ENCODE data around the gene PCBP3. TPM values are rescaled to one million over a fixed set of nuclear protein-coding genes. Genes with fewer than 3 reads are reported as not detected.

The PCBP3 gene
- total RNA-seq, 2 experiments from 2014 or later = 5.3 to 6.6 TPM

GRCh38 chr21:45630876-45631275 is 12.6 kb upstream of the PCBP3 start:
- intact Hi-C loops (cut with micrococcal nuclease) = no loop called here
- Mint-ChIP-seq H3K4me1 (ENCODE audit: low read depth) (no peaks in the 10 kb centered on the region), H3K4me3 (no peak overlapping the region), H3K9me3 (no peaks in the 10 kb centered on the region), H3K36me3 (no peaks in the 10 kb centered on the region), H3K27ac (no peak overlapping the region), H3K27me3 (peaks cover 6% of the 10 kb centered on the region)
- ChIA-PET POLR2A (no interaction called here), CTCF (no interaction called here)
- no peak for DNase-seq

- Mint-ChIP-seq H3K36me3 (no peaks in the 10 kb centered on the region), H3K27ac (no peak overlapping the region), H3K27me3 (peaks cover 3% of the 10 kb centered on the region), H3K9me3 (no peaks in the 10 kb centered on the region), H3K4me1 (ENCODE audit: low read depth) (no peaks in the 10 kb centered on the region), H3K4me3 (no peak overlapping the region)
- POLR2A ChIA-PET = no interaction called here
- DNase-seq = no peak
- intact Hi-C loops (cut with micrococcal nuclease) = no loop called here
- CTCF ChIA-PET = no interaction called here
Observed at GRCh38 chr21:45631540-45631939, 12.0 kb upstream of the PCBP3 start.

- Mint-ChIP-seq H3K36me3 (no peaks in the 10 kb centered on the region), H3K27me3 (peaks cover 3% of the 10 kb centered on the region), H3K9me3 (no peaks in the 10 kb centered on the region), H3K4me1 (ENCODE audit: low read depth) (no peaks in the 10 kb centered on the region), H3K27ac (no peak overlapping the region), H3K4me3 (no peak overlapping the region)
- ChIA-PET CTCF (no interaction called here), POLR2A (no interaction called here)
- intact Hi-C loops (cut with micrococcal nuclease) = no loop called here
- DNase-seq = no peak
Observed at GRCh38 chr21:45632160-45632559, 11.4 kb upstream of the PCBP3 start.

- POLR2A ChIA-PET = no interaction called here
- Mint-ChIP-seq H3K4me3 (no peak overlapping the region), H3K27ac (no peak overlapping the region), H3K27me3 (peaks cover 3% of the 10 kb centered on the region), H3K9me3 (no peaks in the 10 kb centered on the region), H3K4me1 (ENCODE audit: low read depth) (no peaks in the 10 kb centered on the region), H3K36me3 (no peaks in the 10 kb centered on the region)
- no peak for DNase-seq
- CTCF ChIA-PET = no interaction called here
- intact Hi-C loops (cut with micrococcal nuclease) = no loop called here
Observed at GRCh38 chr21:45632637-45633251, 10.8 kb upstream of the PCBP3 start.

- no peak overlapping the region for H3K27ac Mint-ChIP-seq
- ChIA-PET POLR2A (no interaction called here), CTCF (no interaction called here)
- H3K4me1 Mint-ChIP-seq (ENCODE audit: low read depth) = no peaks in the 10 kb centered on the region
- intact Hi-C loops (cut with micrococcal nuclease) = no loop called here
- H3K4me3 Mint-ChIP-seq = no peak overlapping the region
- DNase-seq = no peak
- no peaks in the 10 kb centered on the region for H3K36me3 Mint-ChIP-seq
- no peaks in the 10 kb centered on the region for H3K27me3 Mint-ChIP-seq
- no peaks in the 10 kb centered on the region for H3K9me3 Mint-ChIP-seq
Observed at GRCh38 chr21:45634511-45635183, 8.9 kb upstream of the PCBP3 start.

GRCh38 chr21:45635271-45636151 is 8.0 kb upstream of the PCBP3 start:
- POLR2A ChIA-PET = no interaction called here
- Mint-ChIP-seq H3K27ac (no peak overlapping the region), H3K4me1 (ENCODE audit: low read depth) (peaks cover under 1% of the 10 kb centered on the region), H3K9me3 (no peaks in the 10 kb centered on the region), H3K27me3 (no peaks in the 10 kb centered on the region), H3K36me3 (no peaks in the 10 kb centered on the region), H3K4me3 (no peak overlapping the region)
- DNase-seq = no peak
- CTCF ChIA-PET = no interaction called here
- intact Hi-C loops (cut with micrococcal nuclease) = no loop called here

- ChIA-PET CTCF (no interaction called here), POLR2A (no interaction called here)
- H3K9me3 Mint-ChIP-seq = no peaks in the 10 kb centered on the region
- intact Hi-C loops (cut with micrococcal nuclease) = no loop called here
- H3K27ac Mint-ChIP-seq = no peak overlapping the region
- H3K27me3 Mint-ChIP-seq = no peaks in the 10 kb centered on the region
- no peak overlapping the region for H3K4me3 Mint-ChIP-seq
- H3K36me3 Mint-ChIP-seq = no peaks in the 10 kb centered on the region
- DNase-seq = no peak
- H3K4me1 Mint-ChIP-seq (ENCODE audit: low read depth) = peaks cover 8% of the 10 kb centered on the region
Observed at GRCh38 chr21:45636459-45636858, 7.1 kb upstream of the PCBP3 start.

- Mint-ChIP-seq H3K36me3 (no peaks in the 10 kb centered on the region), H3K4me1 (ENCODE audit: low read depth) (peaks cover 11% of the 10 kb centered on the region), H3K9me3 (no peaks in the 10 kb centered on the region), H3K27me3 (no peaks in the 10 kb centered on the region), H3K27ac (no peak overlapping the region), H3K4me3 (no peak overlapping the region)
- ChIA-PET CTCF (no interaction called here), POLR2A (no interaction called here)
- no peak for DNase-seq
- intact Hi-C loops (cut with micrococcal nuclease) = no loop called here
Observed at GRCh38 chr21:45636951-45637646, 6.4 kb upstream of the PCBP3 start.

- Mint-ChIP-seq H3K4me1 (ENCODE audit: low read depth) (peaks cover 11% of the 10 kb centered on the region), H3K27me3 (no peaks in the 10 kb centered on the region), H3K27ac (no peak overlapping the region), H3K4me3 (no peak overlapping the region), H3K9me3 (no peaks in the 10 kb centered on the region), H3K36me3 (no peaks in the 10 kb centered on the region)
- DNase-seq = no peak
- CTCF ChIA-PET = no interaction called here
- POLR2A ChIA-PET = no interaction called here
- intact Hi-C loops (cut with micrococcal nuclease) = no loop called here
Observed at GRCh38 chr21:45637883-45638282, 5.6 kb upstream of the PCBP3 start.

GRCh38 chr21:45638707-45639106 is 4.8 kb upstream of the PCBP3 start:
- H3K27me3 Mint-ChIP-seq = no peaks in the 10 kb centered on the region

GRCh38 chr21:45639206-45640000 is 4.1 kb upstream of the PCBP3 start:
- H3K9me3 Mint-ChIP-seq = no peaks in the 10 kb centered on the region
- ChIA-PET CTCF (no interaction called here), POLR2A (interaction anchor here (1.0 kb wide), 1 partner anchor 13 kb away, joined by 3 read pairs; no protein-coding TSS in a partner anchor)
- H3K4me1 Mint-ChIP-seq (ENCODE audit: low read depth) = peaks cover 12% of the 10 kb centered on the region
- DNase-seq = no peak
- H3K4me3 Mint-ChIP-seq = no peak overlapping the region
- no peak overlapping the region for H3K27ac Mint-ChIP-seq
- peaks cover 2% of the 10 kb centered on the region for H3K27me3 Mint-ChIP-seq
- intact Hi-C loops (cut with micrococcal nuclease) = no loop called here
- H3K36me3 Mint-ChIP-seq = no peaks in the 10 kb centered on the region

More at GRCh38 chr21:45638707-45639106, 4.8 kb upstream of the PCBP3 start:
- ChIA-PET POLR2A (interaction anchor here (1.0 kb wide), 1 partner anchor 13 kb away, joined by 3 read pairs; no protein-coding TSS in a partner anchor), CTCF (no interaction called here)
- intact Hi-C loops (cut with micrococcal nuclease) = no loop called here
- no peak overlapping the region for H3K4me3 Mint-ChIP-seq
- no peak overlapping the region for H3K27ac Mint-ChIP-seq
- H3K36me3 Mint-ChIP-seq = no peaks in the 10 kb centered on the region
- peaks cover 11% of the 10 kb centered on the region for H3K4me1 Mint-ChIP-seq (ENCODE audit: low read depth)
- DNase-seq = no peak
- H3K9me3 Mint-ChIP-seq = no peaks in the 10 kb centered on the region
